WI38 (cell line): ENCODE results near the gene CD160.
"Not testable (repeated sequence)": the region's sequence is repeated elsewhere in the genome, so short reads cannot be mapped to it uniquely, and the experiment has no call there.

Experiments
- H3K4me3 ChIP-seq: 2 replicates; pipeline ENCODE4 v1.5.1; 2011; ENCODE audit warnings: low read depth, mild to moderate bottlenecking, control low read depth, low read length
- TF ChIP-seq, protein P1 (sequence below): IDR thresholded peaks from 2 replicates; pipeline ENCODE4 v1.5.1; 2012; ENCODE audit warnings: low read depth, mild to moderate bottlenecking, control low read depth, low read length

Gene CD160, protein sequence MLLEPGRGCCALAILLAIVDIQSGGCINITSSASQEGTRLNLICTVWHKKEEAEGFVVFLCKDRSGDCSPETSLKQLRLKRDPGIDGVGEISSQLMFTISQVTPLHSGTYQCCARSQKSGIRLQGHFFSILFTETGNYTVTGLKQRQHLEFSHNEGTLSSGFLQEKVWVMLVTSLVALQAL

DNA sequence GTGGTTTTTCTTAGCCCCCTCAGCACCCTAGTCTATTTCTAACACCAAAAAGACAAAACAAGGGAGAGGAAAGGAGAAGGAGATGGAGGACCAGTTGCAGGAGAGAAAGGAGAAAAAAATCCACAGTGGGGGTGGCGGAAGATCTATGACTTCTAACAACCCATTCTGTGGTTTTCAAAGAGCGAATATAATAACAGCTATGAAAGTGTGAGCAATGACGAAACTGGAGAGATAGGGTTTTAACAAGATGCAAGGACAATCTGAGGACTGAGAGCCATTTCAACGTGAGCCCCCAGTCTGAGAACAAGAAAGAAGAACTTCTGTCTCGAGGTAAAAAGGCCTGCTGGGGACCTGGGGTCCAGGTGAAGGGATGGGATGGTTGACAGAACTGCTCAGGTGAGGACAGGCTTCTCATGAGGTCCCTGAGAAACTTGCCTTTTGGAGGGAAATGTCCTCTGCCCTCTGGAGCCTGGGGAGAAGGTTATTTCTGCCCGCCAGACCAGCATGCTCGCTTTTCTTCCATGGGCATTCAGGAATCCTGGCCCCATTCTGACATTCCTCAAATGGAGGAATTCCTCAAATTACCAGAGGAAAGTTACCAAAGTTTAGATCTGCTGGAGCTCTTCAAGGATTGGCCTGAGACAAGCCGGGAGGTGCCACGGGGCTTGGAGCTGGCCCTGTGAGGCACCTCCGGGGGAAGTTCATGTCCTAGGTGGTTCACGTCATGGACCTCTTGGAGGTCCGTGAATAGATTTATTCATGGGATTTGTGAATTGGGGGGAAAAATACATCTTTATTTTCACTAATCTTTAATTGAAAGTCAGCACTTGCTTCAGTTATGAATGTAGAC, at the start of gene CD160:
CD160 (plus strand) TSS at position 270 of the 850 bp plus-strand sequence. CDS start 8,829 bp downstream, outside the sequence.
- TF ChIP-seq, protein P1, sequence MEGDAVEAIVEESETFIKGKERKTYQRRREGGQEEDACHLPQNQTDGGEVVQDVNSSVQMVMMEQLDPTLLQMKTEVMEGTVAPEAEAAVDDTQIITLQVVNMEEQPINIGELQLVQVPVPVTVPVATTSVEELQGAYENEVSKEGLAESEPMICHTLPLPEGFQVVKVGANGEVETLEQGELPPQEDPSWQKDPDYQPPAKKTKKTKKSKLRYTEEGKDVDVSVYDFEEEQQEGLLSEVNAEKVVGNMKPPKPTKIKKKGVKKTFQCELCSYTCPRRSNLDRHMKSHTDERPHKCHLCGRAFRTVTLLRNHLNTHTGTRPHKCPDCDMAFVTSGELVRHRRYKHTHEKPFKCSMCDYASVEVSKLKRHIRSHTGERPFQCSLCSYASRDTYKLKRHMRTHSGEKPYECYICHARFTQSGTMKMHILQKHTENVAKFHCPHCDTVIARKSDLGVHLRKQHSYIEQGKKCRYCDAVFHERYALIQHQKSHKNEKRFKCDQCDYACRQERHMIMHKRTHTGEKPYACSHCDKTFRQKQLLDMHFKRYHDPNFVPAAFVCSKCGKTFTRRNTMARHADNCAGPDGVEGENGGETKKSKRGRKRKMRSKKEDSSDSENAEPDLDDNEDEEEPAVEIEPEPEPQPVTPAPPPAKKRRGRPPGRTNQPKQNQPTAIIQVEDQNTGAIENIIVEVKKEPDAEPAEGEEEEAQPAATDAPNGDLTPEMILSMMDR: no peak

DNA sequence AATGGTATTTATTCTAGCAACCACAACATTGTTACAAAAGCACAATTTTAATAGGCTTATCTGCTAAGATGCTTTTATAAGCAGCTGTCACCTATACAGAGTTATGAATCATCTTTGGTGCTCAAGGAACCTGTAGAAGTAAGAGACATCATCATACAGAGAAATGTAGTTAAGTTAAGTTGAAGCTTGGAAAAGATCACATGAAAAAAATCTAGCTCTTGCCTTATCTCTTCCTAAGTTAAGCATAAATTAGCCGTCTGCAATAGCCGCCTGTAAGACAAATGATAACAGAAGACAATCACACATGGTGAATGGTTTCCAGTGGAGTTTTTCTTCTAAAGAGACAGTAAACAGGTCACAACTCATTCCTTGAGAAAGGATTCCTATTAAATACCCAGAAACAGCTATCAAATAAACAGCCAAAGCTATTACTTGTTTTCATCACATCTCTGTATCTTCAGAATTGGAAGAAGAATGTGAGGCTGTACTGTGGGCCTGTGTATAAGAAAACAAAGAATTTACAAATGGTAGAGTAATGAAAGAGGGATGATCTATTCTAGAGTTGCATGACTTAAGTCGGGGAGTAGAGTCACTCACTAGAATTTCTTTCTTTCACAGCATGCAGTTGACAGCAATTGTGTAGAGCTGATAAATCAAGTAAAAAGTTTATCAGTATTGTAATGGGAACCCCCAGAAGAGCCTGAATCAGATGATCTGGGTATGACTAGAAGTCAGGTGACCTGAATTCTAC, 48.1 kb upstream of the CD160 start:
- H3K4me3 ChIP-seq: not testable (repeated sequence)

More for the DNA sequence above, at the start of gene CD160:
- H3K4me3 ChIP-seq: no peak within 1 kb of the TSS

DNA sequence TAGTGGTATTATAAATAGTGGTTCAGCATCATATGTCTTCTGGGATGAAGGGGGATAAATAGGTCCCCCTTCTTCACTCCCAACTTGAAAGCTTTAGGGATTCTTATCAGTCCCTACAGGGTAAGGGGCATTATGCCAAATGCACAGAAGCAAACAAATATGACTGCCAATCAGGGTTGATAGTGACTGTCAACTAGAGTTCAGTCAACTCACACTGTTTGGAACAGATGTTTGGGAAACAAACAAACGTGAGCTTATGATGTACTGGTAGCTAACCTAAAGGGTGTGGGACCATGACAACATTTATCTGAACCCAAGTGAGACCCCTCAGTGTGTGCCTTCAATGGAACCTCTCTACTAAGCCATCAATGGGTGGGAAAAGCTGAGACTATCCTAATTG, 46.1 kb upstream of the CD160 start:
- H3K4me3 ChIP-seq: not testable (repeated sequence)

DNA sequence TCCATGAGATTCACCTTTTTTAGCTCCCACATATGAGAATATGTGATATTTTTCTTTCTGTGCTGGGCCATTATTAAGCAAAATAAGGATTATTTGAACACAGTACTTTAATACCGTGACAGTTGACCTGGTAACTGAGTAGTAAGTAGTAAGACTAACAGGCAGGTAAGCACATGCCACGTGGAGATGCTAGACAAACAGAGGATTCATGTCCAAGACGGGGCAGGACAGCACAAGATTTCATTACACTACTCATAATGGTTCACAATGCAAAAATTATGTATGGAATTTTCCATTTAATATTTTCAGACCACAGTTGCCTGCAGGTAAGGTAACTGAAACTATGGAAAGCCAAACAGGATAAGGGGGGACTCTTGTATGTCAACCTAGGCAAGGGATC, 34.4 kb upstream of the CD160 start:
- not testable (repeated sequence) for H3K4me3 ChIP-seq

DNA sequence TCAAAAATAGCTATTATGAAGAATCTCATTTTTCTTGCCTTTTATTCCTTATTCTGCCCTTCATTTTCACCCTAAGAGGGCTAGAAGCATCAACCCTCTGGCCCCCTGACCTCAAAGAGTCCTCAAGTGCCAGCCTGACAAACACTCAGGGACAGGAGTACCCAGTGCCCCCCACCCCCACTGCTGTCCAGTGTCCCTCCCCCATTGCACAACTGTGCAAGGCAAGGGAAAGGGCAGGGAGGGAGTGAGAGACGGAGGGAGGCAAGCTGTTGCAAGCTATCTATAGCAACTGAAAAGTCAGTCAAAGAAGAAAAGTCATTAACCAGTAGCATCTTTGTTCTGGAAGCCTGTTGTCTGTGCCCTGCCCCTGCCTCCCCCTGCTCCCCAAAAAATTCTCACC, 33.2 kb upstream of the CD160 start:
- not testable (repeated sequence) for H3K4me3 ChIP-seq

DNA sequence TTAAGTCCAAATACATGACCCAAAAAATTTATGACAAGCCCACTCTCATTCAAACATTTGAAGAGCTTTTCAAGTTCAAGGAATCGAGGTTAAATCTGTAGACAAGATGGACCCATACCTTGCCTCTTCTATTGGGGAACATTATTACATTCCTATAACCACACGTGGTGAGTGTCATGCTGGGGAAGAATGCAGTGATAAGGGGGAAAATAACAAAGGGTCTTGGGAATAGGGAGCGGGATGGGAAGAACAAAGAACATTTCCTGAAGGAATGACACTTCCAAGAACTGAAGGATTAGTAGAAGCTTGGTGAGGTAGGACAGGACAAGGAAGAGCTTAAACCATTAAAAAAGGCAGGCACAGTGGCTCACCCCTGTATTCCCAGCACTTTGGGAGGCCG, 31.0 kb upstream of the CD160 start:
- TF ChIP-seq, protein P1: no peak
- no peak overlapping the region for H3K4me3 ChIP-seq

DNA sequence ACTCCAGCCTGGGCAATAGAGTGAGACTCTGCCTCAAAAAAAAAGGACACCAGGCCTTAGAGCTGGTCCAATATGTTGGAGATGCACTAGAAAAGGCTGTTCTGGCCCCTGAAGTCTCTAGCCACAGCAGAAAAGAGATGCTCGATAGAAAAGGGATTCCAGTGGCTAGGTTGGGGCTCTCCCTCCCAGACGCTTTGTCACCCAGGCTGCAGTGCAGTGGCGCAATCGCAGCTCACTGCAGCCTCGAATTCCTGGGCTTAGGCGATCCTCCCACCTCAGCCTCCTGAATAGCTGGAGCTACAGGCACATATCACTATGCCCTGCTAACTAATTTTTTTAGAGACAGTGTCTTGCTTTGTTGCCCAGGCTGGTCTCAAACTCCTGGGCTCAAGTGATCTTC, 30.4 kb upstream of the CD160 start:
- TF ChIP-seq, protein P1: no peak
- no peak overlapping the region for H3K4me3 ChIP-seq

DNA sequence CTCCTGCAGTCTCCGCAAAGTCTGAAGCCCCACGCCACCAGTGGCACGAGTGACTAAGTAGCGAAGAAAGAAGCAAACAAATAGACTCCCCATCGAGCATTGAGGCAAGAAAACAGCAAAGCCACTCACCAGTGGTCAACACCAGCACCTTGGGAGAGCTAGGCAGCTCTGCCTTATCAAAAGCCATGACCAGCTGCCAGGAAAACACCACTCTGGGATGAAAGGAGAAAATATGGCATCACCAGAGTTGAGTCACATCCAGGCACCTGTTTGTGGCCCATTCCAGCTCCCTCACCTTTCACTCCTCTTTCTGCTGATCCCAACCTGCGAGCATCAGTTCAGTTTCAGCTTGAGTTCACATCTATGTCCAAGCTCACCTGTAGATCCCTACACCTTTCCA, 29.4 kb upstream of the CD160 start:
- TF ChIP-seq, protein P1: no peak

DNA sequence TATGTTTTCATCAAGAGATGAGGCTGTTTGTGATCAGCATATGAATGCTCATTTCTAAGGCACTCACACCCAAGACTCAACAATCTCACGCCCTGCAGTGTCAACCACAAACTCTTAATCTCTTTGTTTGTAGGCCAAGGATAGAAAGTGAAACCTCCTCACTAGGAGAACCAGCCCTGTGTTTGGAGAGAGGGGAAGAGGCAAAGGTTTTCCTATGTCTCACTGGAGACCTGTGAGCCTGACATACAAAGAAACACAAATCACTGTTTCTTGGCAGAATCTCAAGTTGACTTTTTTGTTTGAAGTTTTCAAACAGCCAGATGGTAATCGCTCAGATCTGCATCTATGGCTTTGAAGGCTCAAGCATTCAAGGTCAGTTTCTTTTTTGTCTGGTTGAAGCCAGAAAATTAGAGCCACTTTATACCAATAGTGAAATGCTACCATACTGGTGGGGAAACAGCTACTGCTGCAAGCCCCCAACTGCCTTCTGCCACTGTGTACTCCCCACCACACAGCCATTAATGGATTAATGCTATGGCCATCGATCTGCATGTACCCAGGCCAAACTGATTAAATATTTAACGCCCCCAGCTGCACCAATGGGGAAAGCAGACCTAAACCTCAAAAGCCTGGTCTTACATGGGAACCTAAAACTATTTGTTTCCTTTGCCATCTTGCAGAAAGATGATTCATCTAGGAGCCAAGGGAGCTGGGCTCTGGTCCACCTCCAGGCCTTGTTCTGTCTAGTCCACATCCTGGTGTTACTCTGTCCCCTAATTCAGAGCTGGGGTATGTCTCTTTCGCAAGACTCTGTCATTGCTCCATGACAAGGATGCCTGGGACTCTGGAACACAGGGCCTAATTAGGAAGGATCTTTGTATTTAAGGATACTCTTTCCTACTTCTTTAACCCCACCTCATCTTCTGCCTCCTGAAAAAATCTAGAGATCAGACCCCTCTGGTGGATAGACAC, 28.4 kb upstream of the CD160 start:
- TF ChIP-seq, protein P1: no peak

More for the DNA sequence above, 29.4 kb upstream of the CD160 start:
- H3K4me3 ChIP-seq: no peak overlapping the region

More for the DNA sequence above, 28.4 kb upstream of the CD160 start:
- H3K4me3 ChIP-seq: no peak overlapping the region; the same call in 1 of the 2 replicates
